ENCODE results near the gene NELL2.

NELL2 gene

DNA sequence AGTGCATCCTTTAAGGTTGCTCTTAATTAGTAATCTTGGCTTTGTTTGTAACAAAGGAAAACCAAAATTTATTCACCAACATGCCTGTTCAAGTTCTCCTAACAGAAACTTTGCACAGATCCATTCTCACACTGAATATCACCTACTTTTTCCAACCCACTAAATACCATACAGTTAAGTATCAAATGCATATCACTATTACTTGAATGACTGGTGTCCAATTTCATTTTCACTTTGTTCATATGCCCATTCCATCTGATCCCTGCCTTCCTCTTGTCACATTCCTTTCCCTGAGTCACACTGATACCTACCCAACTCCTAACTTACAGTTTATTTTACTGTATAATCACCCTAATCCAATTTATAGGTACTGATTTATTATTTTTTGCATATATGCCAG, 286.4 kb downstream of the NELL2 start:
- DNase-seq = no peak

GRCh38 chr12:44588651-44589050, 287.5 kb downstream of the NELL2 start:
- DNase-seq = no peak

GRCh38 chr12:44584625-44585024, 291.5 kb downstream of the NELL2 start:
- no peak for DNase-seq

DNA sequence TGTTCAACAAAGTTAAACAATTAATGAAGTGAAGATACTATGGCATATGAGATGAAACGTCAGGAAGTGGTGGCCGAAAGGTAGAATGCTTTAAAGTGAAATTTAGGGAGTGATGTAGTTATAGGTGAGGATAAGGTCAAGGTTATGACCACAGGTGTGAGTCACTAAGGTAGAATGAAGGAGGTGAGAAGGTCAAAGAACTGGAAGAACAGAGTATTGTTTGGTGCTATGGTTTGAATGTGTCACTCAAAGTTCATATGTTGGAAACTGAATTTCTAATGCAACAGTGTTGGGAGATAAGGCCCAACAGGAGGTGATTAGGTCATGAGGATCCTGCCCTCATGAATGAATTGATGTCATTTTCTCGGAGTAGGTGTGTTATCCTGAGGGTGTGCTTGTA, 293.6 kb downstream of the NELL2 start:
- DNase-seq = no peak

DNA sequence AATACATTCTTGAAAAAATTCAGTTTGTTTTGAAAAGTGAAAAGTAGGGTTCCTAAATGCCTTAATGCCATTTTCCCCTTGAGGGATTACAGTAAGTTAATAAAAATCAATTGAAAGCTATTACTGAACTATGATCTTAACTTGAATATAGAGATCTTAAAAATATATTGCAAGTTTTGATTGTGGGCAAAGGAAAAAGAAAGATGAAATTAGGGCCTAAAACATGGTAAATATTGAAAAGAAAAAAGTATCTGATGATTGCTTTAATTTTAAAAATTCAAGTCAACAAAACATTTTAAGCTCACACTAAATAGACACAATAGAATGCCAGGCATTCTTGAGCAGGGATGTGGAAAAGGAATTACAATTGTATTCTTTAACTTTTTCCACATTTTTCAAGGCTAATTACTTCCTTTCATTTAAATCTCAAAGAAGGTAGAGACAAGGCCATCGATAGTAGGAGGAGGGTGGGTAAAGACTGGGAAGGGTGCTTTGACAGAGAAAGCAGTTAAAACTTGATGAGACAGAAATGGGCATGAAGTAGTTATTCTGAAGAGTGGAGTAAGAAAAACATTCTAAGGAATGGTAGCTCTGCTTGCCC, 294.4 kb downstream of the NELL2 start:
- no peak for DNase-seq

GRCh38 chr12:44574586-44574985, 301.5 kb downstream of the NELL2 start:
- no peak for DNase-seq

DNA sequence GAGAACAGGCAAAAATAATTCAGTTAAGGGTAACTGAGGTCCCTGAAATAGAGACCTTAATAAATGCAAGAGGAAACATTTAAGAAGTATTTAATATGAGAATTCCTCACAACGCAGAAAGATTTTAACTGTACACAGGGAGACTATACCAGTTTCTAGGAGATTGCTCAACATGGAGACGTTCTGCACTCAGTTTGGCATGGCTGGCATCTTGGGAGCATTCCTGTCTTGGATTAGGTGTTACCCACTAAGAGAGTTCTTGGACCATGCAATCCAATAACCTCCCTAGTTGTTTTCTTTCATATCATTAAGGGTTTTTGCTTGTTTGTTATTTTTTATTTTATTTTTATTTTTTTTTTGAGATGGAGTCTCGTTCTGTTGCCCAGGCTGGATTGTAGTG, 302.4 kb downstream of the NELL2 start:
- DNase-seq = no peak

GRCh38 chr12:44571006-44571550, 305.0 kb downstream of the NELL2 start:
- no peak for DNase-seq

- DNase-seq = no peak
Observed at GRCh38 chr12:44570036-44570583, 306.0 kb downstream of the NELL2 start.

DNA sequence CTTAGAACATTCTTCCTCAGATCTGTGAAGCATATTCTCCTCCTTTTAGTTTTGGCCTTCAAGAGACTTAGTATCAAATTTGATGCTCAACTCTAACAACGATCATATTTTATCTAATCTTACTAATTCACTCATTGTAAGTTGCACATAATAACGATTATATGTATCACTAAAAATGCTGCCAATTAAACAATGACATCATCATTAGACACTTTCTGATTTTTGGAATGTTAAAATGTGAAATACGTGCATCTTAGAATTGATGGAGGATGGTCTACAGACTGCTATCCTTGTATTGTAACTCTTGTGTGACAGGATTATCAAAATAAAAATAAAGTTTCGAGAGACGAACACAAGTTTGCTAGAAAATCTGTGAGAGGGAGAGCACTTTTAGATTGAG, 311.0 kb downstream of the NELL2 start:
- no peak for DNase-seq

- DNase-seq = no peak
Observed at GRCh38 chr12:44563486-44563885, 312.6 kb downstream of the NELL2 start.

- no peak for DNase-seq
Observed at GRCh38 chr12:44558340-44559100, 317.6 kb downstream of the NELL2 start.

DNA sequence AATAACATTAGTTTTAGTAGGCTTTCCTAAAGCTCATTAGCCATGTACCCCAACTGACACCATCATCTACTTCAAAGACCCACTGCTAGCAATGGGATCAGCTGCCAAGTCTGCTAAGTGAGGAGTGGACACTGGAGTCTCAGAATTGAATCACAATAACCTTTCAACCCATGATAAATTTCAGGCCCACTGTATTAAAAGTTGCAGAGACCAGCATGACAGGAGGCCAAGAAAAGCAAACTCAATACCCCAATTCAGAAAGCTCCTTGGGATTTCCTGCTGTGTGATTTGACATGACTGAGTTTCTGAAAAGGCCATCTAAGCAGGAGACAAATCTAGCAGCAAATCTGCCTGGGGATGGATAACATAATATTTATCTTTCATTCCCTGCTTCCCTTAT, 320.7 kb downstream of the NELL2 start:
- no peak for DNase-seq

- no peak for DNase-seq
Observed at GRCh38 chr12:44551631-44552030, 324.5 kb downstream of the NELL2 start.

- DNase-seq = no peak
Observed at GRCh38 chr12:44550377-44550776, 325.7 kb downstream of the NELL2 start.

GRCh38 chr12:44546060-44546459, 330.1 kb downstream of the NELL2 start:
- DNase-seq = no peak

GRCh38 chr12:44544018-44544417, 332.1 kb downstream of the NELL2 start:
- no peak for DNase-seq

- DNase-seq = no peak
Observed at GRCh38 chr12:44542716-44543115, 333.4 kb downstream of the NELL2 start.

DNA sequence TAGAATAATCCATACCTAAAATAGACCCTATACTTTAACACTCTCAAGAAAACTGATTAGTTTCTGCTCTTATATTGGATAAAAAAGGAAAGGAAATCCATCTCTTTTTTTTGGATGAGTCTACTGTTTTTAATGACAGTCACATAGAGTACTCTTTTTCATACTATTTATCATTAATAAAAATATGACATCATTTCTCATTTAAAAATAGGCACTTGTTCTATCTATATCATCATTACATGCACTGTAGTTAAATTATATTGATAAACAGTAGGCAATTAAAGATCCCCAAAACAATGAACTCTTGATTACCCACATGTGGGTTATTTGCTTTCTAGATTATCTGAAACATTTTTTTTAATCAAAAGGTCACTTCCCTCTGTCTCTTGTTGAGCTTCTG, 338.8 kb downstream of the NELL2 start:
- no peak for DNase-seq

- DNase-seq = no peak
Observed at GRCh38 chr12:44532940-44533339, 343.2 kb downstream of the NELL2 start.

- no peak for DNase-seq
Observed at GRCh38 chr12:44531320-44531971, 344.7 kb downstream of the NELL2 start.

DNA sequence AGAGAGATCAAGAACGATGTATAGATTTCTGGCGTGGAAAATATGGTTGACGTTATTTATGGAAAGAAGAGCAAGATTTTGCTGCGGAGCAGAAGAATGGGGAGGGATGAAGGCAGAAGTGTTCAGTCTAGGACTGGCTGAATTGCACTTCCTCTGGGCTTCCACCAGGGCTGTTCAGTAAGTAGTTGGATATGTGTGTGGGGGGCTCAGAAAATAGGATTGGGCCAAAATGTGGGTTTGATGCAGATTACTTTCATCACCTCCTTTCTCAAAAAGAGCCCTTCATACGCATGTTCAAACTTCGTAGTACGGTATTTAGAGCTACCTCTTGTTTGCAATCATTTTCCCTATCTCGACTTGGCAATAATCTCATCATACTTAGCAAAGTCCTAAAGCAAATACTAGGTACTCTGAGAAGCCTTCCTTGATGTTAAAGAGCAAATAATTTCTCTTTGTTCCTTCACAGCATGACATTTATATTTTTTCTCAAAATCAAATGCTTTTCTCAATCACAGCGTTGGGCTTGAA, 349.4 kb downstream of the NELL2 start:
- DNase-seq = no peak
